Endometrium (tissue), 2 donors: ENCODE results near the gene MICAL3.
"Not testable (repeated sequence)": the region's sequence is repeated elsewhere in the genome, so short reads cannot be mapped to it uniquely, and the experiment has no call there.

Experiments used
- FAIRE-seq: peaks from 2 replicates; lab custom pipeline; 2012; peaks lifted over from hg19 to GRCh38; lab: Jason Lieb, UNC
- donor health status: control.
- donor health status: control.

The MICAL3 gene, protein sequence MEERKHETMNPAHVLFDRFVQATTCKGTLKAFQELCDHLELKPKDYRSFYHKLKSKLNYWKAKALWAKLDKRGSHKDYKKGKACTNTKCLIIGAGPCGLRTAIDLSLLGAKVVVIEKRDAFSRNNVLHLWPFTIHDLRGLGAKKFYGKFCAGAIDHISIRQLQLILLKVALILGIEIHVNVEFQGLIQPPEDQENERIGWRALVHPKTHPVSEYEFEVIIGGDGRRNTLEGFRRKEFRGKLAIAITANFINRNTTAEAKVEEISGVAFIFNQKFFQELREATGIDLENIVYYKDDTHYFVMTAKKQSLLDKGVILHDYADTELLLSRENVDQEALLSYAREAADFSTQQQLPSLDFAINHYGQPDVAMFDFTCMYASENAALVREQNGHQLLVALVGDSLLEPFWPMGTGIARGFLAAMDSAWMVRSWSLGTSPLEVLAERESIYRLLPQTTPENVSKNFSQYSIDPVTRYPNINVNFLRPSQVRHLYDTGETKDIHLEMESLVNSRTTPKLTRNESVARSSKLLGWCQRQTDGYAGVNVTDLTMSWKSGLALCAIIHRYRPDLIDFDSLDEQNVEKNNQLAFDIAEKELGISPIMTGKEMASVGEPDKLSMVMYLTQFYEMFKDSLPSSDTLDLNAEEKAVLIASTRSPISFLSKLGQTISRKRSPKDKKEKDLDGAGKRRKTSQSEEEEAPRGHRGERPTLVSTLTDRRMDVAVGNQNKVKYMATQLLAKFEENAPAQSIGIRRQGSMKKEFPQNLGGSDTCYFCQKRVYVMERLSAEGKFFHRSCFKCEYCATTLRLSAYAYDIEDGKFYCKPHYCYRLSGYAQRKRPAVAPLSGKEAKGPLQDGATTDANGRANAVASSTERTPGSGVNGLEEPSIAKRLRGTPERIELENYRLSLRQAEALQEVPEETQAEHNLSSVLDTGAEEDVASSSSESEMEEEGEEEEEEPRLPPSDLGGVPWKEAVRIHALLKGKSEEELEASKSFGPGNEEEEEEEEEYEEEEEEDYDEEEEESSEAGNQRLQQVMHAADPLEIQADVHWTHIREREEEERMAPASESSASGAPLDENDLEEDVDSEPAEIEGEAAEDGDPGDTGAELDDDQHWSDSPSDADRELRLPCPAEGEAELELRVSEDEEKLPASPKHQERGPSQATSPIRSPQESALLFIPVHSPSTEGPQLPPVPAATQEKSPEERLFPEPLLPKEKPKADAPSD (N-terminal part only)

DNA sequence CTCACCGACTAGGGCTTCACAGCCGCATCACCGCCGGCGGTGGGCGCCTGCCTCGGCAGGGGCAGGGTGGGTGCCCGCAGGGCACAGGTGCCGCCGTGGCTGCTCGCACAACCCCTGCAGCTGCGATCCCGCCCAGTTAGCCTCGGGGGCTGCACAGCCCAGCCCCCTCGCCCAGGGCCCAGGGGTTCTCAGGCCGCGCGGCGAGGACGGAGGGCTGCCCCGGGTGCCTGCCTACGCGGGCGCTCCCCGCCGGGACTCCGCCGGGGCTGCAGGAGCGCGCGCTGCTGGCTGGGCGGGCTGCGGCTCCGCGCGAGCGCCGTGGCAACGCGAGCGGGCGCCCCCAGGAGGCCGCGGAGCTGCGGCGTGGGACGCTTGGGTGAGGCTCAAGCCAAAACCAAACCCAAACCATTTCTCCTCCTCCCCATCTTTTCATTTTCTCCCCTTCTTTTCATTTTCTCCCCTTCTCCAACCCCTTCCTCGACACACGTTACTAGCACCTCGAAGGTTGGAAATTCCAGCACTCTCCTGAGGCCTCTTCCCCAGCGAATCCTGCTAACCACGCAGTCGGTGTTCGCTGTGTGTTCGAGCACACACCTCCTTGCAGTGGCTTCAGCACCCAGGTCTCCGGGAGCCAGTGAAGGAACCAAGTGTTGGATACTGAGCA is at the start of gene MICAL3:
Gene MICAL3 (minus strand): TSS at position 286 of the 664 bp plus-strand sequence. CDS start 117,749 bp downstream, outside the sequence.
- FAIRE-seq, result no peak

DNA sequence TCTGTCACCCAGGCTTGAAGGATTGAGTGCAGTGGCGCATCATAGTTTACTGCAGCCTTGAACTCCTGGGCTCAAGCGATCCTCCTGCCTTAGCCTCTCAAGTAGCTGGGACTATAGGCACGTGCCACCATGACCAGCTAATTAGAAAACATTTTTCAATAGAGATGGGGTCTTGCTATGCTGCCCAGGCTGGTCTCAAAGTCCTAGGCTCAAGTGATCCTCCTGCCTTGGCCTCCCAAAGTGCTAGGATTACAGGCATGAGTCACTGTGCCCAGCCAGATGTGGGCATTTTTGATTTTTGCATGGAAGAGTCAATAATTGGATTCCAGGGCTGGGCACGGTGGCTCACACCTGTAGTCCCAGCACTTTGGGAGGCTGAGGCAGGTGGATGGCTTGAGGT is 49.6 kb upstream of the MICAL3 start:
- not testable (repeated sequence) for FAIRE-seq

DNA sequence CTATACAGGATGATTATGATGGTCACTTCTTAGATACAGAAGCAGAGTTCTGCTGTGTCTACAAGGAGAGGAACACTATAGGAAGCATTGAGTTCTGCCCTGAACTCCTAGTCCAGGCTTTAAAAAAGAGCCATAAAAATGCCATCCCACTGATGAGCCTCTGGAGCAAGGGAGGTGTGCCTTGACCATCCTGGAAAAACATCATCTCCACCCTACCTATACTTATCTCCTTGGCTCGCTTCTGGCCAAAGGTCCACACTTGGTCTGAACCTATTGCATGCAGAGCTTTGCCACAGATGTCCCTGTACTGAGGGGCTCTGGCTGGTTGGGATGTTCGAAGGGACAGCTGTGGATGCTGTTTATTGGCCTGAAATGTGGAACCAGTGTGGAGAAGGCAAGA is 49.1 kb upstream of the MICAL3 start:
- FAIRE-seq, result no peak

DNA sequence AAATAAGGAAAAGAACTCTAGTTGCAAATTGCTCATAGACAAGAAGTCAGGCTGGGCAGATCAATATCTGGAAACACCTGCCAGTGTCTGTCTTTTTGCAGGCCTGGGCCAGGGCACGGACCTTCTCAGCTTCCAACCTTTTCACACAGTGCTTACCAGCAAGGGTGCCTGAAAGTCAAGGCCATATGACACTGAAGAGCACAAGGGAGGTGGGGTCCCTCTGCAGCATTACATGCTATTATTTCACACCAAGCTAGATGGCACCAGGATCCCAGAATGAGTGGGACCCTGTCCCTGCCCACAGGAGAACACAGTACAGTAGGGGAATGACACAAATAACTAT is 47.6 kb upstream of the MICAL3 start:
- no peak for FAIRE-seq

DNA sequence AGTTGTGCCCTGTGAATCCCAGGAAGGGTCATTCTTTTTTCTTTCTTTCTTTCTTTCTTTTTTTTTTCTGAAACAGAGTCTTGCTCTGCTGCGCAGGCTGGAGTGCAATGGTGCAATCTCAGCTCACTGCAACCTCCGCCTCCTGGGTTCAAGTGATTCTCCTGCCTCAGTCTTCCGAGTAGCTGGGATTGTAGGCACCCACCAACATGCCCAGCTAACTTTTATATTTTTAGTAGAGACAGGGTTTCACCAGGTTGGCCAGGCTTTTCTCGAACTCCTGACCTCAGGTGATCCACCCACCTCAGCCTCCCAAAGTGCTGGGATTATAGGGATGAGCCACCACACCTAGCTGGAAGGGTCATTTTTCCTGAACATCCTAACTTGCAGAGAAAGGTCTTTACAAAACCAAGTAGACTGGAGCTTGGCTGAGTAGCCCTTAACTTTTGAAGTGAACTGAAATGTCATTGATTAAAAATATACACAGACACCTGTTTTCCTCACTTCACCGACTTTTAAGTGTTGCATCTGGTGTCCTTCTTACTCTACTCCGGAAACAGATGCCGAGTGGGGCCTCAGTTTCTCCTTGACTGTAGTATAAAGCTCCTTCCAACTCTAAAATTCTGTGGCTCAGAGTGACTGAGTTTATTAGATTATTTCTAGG is 47.1 kb upstream of the MICAL3 start:
- FAIRE-seq, result not testable (repeated sequence)

DNA sequence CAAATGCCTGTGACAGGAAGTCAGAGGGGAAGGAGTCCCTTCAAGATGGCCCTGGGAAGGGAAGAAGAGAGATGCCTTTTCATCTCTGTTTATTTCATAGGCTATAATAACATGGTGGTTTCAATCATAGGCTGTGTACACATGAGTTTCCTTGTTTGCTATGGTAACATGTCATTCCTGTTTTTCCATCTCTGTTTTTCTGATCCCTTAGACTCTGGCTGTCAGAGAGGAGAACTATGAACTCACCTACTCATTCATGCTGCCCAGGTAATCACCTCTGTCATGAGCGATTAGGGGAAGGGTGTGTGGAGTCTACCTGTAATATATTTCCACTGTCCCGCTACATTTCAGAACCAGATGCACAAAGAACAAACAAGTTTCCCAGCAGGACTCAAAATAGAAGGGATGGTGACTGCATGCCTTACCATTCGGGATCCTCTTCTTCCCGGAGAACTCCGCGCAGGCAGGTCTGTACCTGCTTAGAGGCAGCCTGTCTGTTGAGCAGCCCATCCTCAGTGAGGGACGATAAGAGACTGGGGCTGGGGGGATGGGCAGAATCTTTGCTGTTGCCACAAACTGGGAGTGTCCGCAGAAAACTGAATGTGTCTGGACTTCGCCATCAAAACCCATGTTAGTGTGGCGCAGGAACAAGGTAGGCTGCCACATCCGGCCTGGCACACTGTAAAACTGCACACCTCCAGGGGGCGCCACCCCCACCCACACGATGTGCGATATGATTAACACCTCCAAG is 46.4 kb upstream of the MICAL3 start:
- no peak for FAIRE-seq

DNA sequence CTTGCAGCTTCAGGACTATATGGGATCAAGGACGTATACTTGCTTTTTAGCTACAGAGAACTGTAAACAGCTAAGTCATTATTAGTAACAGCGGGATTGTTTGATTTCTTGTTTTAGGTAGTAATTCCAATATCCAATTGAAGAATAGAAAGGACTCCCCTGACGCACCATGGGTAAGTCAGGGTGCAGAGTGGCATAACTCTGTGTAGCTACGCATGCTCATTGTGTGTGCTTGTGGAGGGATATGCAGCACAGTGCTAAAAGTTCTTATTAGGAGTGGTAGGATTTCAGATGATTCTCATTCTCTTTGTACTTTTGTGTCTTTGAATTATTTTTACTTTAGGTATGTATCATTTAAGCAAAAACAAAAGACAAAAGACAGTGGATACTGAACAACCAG is 45.7 kb upstream of the MICAL3 start:
- FAIRE-seq, result no peak

DNA sequence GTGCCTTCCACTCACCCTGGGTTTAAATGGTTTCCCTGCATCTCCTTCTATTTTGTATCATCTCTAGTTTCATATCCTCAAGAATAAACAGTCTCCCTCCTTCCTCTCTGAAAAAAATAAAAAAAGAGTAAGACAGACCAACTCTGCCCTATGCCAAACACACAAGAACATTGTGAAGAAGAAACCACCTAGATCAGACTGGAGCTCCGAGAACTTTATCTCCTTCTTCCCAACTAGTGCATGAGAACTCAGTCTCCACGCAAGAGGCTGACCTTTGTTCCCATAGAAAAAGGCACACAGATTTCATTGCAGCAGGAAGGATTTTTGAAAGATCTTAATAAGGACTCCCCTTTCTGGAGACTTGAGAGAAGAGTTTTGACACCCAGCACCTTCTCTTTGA is 44.7 kb upstream of the MICAL3 start:
- FAIRE-seq, result no peak

DNA sequence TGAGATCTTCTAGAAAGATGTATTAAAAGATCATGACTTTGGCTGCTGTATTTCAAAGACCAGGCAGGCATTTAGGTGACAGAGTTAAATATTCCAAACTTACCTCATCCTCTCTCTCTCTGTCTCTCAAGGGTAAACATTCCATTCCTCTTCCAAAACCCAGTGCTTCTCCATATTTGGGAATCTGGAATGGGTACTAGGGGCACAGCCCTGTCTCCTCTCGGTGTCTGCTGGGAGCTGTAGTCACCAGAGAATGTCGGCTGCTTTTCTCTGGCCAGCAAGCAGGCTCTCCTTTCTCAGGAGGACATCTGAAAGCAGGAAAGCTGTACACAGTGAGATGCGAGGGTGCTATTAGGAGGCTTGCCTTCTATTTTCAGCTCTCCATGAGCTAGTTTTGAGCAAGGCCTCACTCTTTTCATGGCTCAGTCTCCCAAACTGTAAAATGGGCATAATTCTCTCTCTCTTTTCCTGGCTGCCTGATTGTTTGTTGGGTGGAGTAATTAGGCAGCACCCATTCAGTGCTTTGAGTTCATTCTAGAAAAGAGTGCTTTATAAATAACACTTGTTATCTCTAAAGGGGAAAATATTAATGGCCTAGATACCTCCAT is 44.1 kb upstream of the MICAL3 start:
- no peak for FAIRE-seq

DNA sequence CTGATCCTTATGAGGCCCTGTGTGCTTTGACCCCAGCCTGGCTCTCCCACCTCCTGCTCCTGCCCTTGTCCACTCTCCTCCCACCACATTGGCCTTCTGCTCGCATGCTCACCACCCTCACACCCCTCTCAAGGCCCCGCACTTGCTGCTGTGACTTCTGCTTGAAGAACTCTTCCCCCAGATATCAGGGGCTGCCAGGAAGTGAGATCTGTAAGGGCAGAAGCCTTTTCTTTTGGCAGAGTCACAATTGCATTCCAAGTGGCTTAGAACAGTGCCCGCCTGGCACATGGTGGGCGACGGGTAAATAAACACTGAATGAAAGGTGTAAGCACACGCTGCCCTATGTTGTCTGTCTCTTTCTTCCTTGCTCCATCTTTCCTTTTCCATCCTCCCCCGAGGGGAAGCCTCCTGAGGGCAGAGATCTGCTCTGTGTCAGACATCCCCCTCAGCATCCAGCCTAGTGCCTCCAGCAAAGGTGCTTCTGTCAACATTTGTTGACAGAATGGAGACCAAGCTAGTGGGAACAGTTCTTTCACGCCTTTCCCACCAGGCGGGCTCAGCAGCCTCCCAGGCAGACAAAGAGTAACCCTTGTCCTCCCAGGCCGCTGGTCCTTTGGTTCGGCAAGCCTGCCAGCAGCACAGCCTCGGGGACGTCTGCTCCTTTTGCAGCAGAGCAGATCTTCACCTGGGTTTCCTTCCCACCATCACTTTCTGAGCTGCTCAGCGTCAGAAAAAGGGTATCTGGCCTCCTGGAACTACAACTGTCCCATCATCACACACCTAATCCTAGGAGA is 43.4 kb upstream of the MICAL3 start:
- FAIRE-seq, result no peak

DNA sequence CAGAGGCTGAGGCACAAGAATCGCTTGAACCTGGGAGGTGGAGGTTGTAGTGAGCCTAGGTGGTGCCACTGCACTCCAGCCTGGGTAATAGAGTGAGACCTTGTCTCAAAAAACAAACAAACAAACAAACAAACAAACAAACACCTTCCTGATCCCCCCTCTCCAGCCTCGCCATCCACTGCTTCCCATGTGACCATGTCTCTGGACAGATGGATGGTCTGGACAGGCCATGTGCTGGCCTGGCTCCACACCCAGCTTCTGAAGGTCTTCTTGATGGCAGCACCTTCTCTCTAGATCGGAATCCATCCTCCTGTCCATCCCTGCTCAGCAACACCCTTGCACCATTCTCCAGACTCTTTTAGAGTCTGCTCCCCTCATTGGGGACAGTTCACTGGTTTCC is 42.8 kb upstream of the MICAL3 start:
- FAIRE-seq, result no peak

DNA sequence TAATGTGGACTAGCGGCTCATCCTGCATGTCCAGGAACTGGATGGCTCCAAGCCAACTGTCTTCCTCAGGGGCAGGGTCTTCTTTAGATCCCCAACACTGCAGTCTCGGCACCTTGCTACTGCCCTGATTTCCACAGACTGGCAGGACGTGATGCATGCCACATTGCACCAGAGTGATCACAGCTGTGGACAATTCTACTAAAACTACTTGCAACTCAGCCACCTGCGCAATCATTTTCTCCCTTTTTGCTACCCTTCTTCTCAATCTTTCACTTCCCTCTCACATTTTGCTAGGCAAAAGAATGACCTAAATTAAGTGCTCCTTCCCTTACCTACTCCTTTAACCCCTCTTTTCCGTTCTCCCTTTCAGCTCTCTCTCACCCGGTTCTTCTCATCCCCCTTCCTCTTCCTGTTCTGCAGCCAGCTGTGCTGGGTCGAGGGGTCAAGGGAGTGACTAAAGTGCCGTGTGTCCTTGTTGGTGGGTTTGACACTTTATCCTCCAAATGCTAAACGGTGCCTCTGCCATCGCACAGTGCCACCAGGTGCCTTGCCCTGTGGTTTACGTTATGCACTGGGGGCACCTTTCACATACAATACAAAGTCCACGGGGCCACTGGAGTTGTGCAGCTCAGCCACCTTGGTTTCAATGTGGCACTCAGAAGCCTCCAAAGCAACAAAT is 42.0 kb upstream of the MICAL3 start:
- FAIRE-seq, result no peak

DNA sequence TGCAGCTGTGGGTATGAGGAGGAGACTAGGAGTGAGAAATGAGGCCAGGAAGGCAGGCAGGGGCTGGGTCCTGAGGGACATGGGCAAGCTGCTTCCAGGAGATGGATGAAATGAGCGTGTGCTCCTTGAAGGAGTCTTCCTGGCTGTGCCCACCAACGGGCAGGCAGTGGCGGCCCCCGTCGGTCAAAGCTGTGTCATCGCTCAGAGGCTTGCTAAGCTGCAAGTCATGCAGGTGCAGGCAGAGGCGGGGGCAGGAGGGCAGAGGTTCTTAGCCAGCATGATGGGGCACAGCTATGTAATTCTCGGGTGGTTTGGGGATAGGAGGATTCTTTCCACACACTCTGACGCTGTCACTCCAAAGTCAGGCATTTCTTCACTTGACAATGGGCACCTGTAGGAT is 40.9 kb upstream of the MICAL3 start:
- no peak for FAIRE-seq

DNA sequence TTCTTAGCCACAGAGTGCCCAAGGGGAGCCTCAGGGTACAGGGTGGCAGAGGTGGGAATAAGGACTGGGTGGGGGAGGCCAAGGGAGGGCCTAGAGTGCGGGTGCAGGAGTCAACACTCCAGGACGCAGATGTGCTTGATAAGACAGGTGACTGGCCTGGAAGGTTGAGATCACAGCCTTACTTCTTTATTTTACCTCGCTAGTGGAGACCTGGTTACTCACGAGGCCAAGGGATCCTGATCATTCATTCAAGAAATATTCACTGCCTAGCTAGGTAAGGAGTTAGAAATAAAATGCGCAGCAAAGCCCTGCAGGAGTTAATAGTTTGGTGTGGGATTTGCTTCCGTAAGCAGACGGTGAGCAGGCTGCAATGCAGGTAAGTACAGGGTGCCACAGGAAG is 40.3 kb upstream of the MICAL3 start:
- no peak for FAIRE-seq

DNA sequence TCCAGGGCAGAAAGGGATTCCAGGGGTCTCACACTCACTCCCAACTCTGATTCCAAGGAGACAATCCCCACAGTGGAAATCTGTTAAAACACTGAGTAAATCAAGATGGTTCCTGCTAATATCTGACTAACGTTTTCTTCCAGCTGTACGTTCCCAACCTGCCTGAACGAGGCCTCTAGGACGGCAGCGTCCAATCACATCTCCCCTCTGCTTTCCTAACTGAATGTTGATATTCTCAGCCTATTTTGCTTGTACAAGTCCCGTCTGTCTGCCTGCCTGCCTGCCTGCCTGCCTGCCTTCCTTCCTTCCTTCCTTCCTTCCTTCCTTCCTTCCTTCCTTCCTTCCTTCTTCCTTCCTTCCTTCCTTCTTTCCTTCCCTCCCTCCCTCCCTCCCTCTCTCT is 39.4 kb upstream of the MICAL3 start:
- not testable (repeated sequence) for FAIRE-seq

DNA sequence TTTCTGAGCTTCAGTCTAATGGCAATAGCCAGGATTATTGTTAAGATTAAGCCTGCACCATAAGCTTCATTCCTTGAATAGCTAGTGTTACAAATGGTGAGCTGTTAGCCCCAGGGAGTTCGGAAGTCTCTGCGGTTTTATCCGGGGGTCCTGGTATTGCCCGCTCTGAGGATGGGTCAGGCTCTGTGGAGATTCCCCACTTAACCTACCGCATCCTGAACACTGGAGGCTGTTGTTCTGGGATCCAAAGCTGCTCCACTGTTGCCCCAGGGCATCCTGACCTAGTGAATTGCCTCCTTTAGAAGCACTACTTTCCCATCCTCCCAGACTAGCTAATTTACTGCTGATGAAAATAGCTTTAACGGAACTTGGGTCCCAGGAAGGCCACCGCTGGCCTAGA is 38.9 kb upstream of the MICAL3 start:
- no peak for FAIRE-seq

DNA sequence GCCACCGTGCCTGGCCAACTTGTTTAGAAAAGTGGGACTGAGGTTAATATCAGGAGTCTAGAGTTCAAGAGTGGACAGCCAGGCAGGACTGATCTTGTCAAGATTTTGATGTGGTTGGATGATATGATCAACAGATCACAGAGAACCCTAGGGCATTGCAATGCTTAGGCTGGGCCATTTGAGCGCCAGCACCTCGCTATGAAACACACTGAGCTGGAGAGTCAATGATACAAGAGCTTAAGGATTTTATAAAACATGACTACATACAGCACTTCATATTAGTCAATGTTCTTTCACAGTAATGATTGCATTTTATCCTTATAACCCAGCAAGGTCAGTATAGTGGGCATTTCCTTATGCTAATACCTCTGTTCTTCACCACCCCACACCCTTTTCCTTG is 38.1 kb upstream of the MICAL3 start:
- FAIRE-seq, result no peak

DNA sequence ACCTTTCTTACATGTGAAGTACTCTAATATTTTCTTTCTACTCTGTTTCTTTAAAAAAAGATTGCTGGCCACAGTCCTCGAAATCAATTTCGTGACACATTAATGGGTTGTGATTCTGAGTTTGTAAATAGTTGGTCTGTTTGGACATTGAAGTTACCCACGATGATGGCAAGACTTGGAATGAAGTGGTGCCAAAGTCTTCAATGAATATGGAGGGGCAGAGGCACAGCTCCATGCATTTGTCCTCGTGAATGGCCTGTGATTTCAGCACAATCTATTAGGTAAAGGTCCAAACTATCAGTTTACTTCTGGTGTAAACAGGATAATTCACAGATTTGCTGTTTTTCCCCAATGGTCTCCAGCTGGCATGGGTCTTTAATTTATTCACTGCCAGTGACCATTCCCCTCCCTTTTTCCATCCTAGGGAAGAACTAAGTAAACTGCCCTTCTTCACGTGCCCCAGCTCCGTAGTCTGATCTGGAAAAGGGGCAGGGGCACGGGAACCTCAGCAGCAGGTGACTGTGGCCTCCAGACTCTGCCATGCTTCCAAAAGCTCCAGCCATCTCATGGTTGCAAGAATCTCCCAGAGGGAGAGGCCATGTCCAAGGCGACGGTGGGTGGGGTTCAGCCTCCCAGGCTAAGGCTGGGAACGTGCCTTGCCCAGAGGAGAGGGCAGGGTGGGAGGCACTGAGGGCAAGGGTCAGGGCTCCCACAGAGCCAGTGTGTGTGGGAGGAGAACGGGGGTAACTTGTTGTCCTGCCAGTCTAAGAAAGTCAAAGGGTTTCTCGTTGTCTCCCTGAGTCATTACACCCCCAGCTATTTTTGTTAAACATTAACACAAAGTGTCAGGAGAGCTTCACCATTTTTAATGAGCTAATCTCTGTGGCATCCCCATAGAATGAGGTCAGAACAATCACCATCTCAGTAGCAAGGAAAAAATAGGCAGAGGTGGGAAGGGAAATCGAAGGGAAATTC is 36.6 kb upstream of the MICAL3 start:
- FAIRE-seq, result no peak
